Liver (tissue), 2 donors: Measurements from ENCODE around the gene WDR36.

Experiments
- CTCF ChIP-seq: fragments of 150-350 bp; IDR thresholded peaks from 2 replicates; pipeline ENCODE4 v1.5.1; 2017; ENCODE audit warnings: improper control_type of control experiment, low read depth, low read length; ENCODE audit not compliant: missing input control
- FOXA1 ChIP-seq: IDR thresholded peaks from 2 replicates; pipeline ENCODE4 v1.6.1; 2016; ENCODE audit warnings: antibody characterized with exemption
- MAX ChIP-seq: IDR thresholded peaks from 2 replicates; pipeline ENCODE4 v1.6.1; 2016; ENCODE audit warnings: antibody characterized with exemption
- REST ChIP-seq: IDR thresholded peaks from 2 replicates; pipeline ENCODE4 v1.6.1; 2016; ENCODE audit warnings: antibody characterized with exemption, mild to moderate bottlenecking
- donor health status: healthy.

GRCh38 chr5:111151998-111152397, 59.9 kb downstream of the WDR36 start:
- TF ChIP-seq FOXA1: no peak
- TF ChIP-seq REST: no peak
- TF ChIP-seq CTCF: no peak
- no peak for TF ChIP-seq MAX
